HG03108 (cell line): ENCODE measurements around the gene ATP6V0B.

ENCODE experiments used
- ATAC-seq: cut with Tn5 transposase; IDR thresholded peaks from one replicate; pipeline ENCODE4 v1.9.1; 2021; ENCODE audit warnings: moderate library complexity; ENCODE audit not compliant: unreplicated experiment

The ATP6V0B gene

DNA sequence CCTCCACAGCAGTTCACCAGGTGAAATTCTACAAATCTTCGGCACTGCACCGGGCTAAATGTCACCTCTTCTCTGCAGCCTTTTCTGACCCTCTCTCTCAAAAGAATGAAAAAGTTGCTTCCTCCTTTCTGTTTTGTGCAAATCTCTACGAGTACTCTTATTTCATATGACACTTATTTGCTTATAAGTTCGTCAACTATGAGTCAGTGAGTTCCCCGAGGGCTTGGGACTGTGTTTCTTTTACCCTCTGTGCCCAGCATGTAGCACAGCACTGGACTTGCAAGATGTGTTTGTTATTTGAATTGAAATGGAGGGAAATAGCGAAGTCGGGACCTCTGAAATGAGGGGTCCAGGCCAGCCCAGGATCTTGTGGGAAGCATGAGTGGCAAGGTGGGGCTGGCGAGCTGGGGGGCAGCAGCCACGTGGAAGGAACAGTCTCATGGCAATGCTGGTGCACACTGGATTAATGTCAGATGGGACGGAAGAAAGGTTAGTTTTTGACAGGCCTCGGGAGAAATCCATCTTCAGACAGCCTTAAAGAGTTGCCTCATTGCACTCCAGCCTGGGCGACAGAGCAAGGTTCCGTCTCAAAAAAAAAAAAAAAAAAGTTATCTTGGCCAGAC, 50.3 kb downstream of the ATP6V0B start:
- no peak for ATAC-seq

GRCh38 chr1:44025816-44026215, 51.1 kb downstream of the ATP6V0B start:
- no peak for ATAC-seq

DNA sequence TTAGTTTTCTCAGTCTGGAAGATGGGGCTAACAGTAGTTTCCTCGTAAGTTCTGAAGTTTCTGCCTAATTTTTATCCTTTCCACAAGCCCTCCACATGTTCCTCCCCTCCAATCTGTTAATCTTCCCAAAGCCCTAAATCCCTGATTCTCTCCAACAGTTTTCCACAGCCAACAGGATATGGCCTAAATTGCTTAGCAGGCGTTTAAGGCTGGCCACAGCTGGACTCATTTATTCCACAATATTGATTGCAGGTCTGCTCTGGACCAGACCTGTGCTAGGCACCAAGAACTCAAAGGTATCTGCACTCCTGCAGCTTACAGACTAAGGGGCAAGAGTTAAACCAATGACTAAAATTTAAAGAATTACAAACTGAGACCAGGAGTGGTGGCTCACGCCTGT, 52.6 kb downstream of the ATP6V0B start:
- no peak for ATAC-seq
